GM12875 (cell line): ENCODE data around the gene TAF8.

Experiments used
- H3K4me3 ChIP-seq: one replicate; pipeline ENCODE4 v1.5.1; 2011; ENCODE audit warnings: low read depth, low read length, control low read depth
- CTCF ChIP-seq: IDR thresholded peaks from 2 replicates; pipeline ENCODE4 v1.5.1; 2011; ENCODE audit warnings: low read depth, mild to moderate bottlenecking, control low read depth, inconsistent platforms, low read length, moderate library complexity, borderline replicate concordance; ENCODE audit not compliant: insufficient read depth

Gene TAF8

GRCh38 chr6:42047790-42048405, 2.4 kb upstream of the TAF8 start:
- no peak for TF ChIP-seq CTCF
- peak overlapping the region; percentile 49 for H3K4me3 ChIP-seq

GRCh38 chr6:42049116-42049809, 1.1 kb upstream of the TAF8 start:
- no peak for TF ChIP-seq CTCF
- peak overlapping the region; percentile 49 for H3K4me3 ChIP-seq

- H3K4me3 ChIP-seq = peak overlapping the region; percentile 66
- no peak for TF ChIP-seq CTCF
These were observed 402 bp upstream of the TAF8 start for GRCh38 chr6:42049948-42050296.

GRCh38 chr6:42051268-42051653, 937 bp downstream of the TAF8 start:
- no peak for TF ChIP-seq CTCF
- no peak overlapping the region for H3K4me3 ChIP-seq

GRCh38 chr6:42053601-42054000, 3.3 kb downstream of the TAF8 start:
- H3K4me3 ChIP-seq = no peak overlapping the region
- no peak for TF ChIP-seq CTCF

- no peak overlapping the region for H3K4me3 ChIP-seq
These were observed 9.4 kb downstream of the TAF8 start for GRCh38 chr6:42059743-42060142.

More at GRCh38 chr6:42059743-42060142, 9.4 kb downstream of the TAF8 start:
- TF ChIP-seq CTCF = no peak
